Skeletal muscle cell (primary cell): ENCODE data around the gene MACROD1.

Experiments
- DNase-seq: peaks from one replicate; pipeline ENCODE4 v3.0.0-alpha.2; 2010; ENCODE audit warnings: low read depth
- H3K4me3 ChIP-seq: 2 replicates; pipeline ENCODE4 v1.5.1; 2011; ENCODE audit warnings: low read depth, mild to moderate bottlenecking, control low read depth, low read length, moderate library complexity

Gene MACROD1

DNA sequence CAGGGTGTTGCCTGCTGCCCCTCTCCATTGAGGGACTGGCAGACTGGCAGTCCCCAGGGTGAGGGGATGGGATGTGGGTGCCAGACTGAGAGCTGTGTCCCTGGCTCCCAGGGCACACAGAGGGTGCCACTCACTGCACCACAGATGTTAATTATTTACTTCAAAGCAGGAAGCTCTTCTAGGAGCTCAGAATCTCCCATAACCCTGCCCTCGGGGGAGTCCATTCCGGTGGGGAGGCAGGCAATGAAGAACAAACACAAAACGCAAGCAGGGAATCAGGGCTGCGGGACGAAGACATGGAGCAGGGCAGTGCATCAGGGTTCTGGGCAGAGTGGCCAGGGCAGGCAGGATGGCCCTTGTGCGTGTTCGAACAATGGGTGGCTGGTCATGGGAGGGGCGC, 154.5 kb downstream of the MACROD1 start:
- H3K4me3 ChIP-seq: no peak overlapping the region
- DNase-seq: no peak

- no peak overlapping the region for H3K4me3 ChIP-seq
- no peak for DNase-seq
These were observed 155.1 kb downstream of the MACROD1 start for GRCh38 chr11:64010783-64011182.

GRCh38 chr11:64009710-64010109, 156.2 kb downstream of the MACROD1 start:
- H3K4me3 ChIP-seq: no peak overlapping the region
- DNase-seq: no peak

DNA sequence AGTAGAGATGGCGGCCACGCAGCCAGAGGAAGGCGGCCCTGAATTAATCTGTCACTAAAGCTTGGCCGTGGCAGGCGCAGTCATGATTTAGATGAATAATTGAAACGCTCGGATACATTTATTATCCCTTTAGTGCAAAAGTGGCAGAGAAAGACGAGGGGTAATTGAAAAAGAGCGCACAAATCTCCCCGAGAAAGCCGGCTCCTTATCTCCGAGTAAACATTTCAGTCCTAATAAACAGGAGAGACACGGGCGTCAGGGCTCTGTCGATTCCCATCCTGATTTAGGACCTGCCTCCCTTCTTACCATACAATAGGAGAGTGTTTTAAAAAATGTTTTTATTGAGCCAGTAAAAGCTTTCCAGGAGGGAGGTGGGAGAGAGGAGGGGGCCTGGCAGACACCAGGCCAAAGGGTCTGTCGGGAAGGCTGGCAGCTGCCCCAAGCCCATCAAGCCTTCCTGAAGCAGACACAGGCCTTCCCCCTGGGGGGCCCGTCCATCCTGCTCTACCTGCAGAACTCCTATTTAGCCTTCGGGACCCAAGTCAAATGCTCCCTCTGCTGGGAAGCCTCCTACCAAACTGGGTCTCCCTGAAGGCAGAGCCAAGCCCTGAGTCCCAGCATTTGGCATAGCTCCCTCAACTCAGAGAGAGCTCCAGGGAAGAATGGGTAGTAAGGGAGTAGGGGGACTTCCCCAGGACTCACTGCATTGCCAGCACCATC, 156.8 kb downstream of the MACROD1 start:
- DNase-seq: no peak
- H3K4me3 ChIP-seq: no peak overlapping the region

DNA sequence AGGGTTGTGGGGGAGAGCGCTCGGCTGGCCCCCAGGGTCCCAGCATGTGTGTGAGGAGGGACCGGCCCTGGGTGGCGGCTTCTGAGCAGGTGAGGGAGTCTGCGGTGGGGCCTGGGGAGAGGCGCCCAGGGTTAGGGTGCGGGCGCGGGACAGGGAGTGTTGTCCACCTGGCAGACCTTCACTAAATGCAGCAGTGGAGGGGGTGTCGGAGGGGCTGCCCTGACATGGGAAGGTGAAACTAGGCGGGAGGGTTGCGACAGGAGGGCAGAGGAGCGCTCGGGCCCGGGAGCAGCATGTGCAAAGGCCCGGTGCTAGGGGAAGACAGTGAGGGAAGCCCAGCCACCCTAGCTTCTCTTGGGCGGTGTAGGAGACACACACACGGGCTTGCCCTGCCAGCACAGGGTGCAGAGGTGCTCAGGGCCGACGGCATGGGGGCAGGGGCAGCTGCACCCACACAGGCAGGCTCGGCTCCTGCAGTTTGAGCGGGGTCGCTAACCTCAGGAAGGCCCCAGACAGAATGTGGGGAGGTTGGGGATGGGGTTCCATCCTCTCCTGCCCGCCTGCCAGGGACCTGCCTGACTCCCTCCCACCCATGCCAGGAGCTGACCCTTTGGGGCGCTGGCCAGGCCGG, 157.5 kb downstream of the MACROD1 start:
- no peak for DNase-seq
- H3K4me3 ChIP-seq: no peak overlapping the region

DNA sequence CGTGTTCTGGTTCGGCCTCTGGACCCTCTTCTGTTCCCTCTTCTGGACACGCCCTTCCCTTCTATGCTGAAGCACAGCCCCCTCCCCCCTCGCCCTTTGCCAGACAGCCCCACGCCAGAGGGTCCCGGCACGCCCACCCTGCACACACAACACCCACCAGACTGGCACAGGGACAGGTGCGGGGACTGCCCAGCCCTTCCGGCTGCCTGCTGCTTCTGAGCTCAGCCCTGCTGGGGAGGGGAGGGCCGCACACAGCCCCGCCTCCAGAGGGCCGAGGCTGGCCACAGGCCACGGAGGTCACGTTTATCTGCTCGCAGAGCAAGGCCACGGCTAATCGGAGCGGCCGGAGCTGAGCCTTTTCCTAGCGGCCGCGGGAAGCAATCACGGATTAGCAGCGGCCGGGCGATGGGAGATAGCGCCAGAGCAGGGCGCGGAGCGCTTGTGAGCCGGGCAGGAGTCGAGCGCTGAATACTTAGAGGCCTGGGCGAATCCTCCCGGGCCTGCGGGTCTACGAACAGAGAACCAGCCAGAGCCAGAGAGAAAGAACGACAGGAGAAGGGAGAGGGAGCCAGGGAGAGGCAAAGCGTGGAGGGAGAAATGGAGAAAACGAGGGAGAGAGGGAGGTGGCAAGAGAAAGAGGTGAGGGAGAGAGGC, 158.2 kb downstream of the MACROD1 start:
- DNase-seq: no peak
- peak overlapping the region; percentile 15 for H3K4me3 ChIP-seq

- no peak for DNase-seq
- peak overlapping the region; percentile 3 for H3K4me3 ChIP-seq
These were observed 158.7 kb downstream of the MACROD1 start for GRCh38 chr11:64007160-64007628.

- DNase-seq: no peak
- H3K4me3 ChIP-seq: no peak overlapping the region
These were observed 159.5 kb downstream of the MACROD1 start for GRCh38 chr11:64006398-64006797.

- H3K4me3 ChIP-seq: no peak overlapping the region
- no peak for DNase-seq
These were observed 160.2 kb downstream of the MACROD1 start for GRCh38 chr11:64005691-64006090.

GRCh38 chr11:64004590-64004984, 161.3 kb downstream of the MACROD1 start:
- no peak for DNase-seq
- no peak overlapping the region for H3K4me3 ChIP-seq

DNA sequence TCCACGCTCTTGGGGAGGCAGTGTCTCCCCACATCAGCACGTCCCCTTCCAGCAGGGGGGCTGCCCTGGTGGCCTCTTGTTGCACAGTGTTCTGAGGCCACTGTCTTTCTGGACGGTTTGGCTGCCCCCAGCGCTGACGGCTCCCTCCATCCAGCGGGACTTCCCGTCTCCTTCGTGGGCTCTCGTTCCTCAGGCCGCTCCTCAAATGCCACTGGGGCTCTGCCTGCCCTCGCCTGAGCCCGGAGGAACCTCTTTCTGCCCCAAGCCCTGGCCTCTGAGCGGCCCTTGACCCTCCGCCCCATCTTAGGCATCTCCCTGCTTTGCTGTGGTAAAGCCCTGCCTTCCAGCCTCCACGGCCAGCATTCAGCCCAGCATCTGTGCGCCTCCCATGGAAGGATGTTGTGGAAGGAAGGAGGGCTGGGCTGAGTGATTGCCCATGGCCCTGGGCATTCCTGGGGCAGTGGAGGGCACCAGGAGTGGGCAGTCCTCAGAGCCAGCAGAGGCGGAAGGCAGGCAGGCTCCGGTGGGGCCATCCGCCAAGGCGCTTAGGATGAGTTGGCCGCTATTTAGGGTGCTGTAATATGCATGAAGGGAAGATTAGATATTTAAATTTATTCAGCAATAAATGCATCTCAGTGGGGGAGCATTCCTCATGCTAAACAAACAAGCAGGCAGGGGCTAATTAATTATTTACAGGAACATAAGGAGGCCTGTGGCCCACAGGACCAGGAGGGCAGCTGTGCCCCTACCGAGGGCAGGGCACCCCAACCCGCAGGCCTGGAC, 161.9 kb downstream of the MACROD1 start:
- no peak overlapping the region for H3K4me3 ChIP-seq
- DNase-seq: no peak

- H3K4me3 ChIP-seq: no peak overlapping the region
- DNase-seq: no peak
These were observed 164.2 kb downstream of the MACROD1 start for GRCh38 chr11:64001484-64002420.

- H3K4me3 ChIP-seq: peak overlapping the region; percentile 41
- no peak for DNase-seq
These were observed 165.0 kb downstream of the MACROD1 start for GRCh38 chr11:64000740-64001483.

GRCh38 chr11:64000026-64000739, 165.7 kb downstream of the MACROD1 start:
- peak overlapping the region; percentile 41 for H3K4me3 ChIP-seq
- DNase-seq: no peak

DNA sequence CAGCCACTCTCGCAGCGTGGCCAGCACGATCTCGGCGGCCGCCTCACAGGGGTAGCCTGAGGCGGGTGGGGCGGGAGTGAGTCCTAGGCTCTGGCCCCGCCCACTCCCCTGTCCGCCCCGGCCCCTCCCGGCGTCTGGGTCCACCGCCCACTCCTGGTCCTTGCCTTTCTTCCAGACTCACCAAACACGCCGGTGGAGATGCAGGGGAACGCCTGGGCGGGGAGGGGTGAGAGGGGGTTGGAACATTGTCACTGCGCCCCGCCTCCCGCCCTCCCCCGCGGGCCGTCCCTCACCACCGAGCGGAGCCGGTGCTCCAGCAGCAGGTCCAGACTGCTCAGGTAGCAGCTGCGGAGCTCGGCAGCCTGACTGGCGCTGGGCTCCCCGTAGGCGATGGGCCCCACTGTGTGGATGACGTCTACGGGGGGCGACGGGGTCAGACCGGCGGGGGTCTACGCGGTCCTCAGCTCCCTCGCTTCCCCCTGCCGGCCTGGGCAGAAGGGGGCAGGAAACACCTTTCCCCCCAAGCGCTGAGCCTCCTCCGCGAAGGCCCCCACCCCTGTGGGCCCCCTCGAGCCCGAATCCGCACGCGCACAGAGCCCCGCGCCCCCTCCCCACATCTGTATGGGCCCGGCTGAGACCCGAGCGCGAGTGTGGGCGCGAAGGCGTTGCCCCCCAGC, 166.4 kb downstream of the MACROD1 start:
- no peak for DNase-seq
- H3K4me3 ChIP-seq: peak overlapping the region; percentile 11

GRCh38 chr11:63998558-63999348, 167.2 kb downstream of the MACROD1 start:
- H3K4me3 ChIP-seq: no peak overlapping the region
- no peak for DNase-seq
